HK-2 (cell line): ENCODE measurements around the gene BAHCC1.

ENCODE experiments used
- DNase-seq: peaks from one replicate; pipeline ENCODE4 v3.0.0-alpha.2; 2018; ENCODE audit not compliant: unreplicated experiment

Gene BAHCC1

DNA sequence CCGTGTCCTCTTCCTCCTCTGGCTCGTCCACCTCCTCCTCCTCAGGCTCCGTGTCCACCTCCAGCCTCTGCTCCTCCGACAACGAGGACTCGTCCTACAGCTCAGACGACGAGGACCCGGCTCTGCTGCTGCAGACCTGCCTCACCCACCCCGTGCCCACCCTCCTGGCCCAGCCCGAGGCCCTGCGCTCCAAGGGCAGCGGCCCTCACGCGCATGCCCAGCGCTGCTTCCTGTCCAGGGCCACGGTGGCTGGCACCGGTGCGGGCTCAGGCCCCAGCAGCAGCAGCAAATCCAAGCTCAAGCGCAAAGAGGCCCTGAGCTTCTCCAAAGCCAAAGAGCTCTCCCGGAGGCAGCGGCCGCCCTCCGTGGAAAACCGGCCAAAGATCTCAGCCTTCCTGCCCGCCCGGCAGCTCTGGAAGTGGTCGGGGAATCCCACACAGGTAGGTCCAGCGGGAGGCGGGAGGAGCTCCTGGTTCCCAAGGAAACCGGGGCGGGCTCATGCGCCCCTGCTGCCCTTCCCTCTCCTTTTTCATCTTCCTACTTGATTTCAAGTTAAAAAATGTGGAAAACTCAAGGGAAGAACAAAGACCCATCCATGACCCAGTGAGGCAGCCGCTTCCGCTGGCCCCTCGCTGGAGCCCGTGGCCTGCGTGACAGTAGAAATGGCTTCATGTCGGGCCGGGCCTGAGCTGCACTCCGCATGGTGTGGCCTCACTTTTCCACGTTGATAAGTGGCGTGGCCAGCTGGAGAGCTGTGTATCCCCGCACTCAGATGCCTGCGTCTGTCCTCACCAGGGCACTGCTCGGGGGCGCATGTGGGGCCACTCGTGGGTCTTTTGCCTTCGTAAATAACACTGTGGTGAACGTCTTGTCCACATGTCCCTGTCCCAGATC is 66.6 kb downstream of the BAHCC1 start:
- DNase-seq: no peak

DNA sequence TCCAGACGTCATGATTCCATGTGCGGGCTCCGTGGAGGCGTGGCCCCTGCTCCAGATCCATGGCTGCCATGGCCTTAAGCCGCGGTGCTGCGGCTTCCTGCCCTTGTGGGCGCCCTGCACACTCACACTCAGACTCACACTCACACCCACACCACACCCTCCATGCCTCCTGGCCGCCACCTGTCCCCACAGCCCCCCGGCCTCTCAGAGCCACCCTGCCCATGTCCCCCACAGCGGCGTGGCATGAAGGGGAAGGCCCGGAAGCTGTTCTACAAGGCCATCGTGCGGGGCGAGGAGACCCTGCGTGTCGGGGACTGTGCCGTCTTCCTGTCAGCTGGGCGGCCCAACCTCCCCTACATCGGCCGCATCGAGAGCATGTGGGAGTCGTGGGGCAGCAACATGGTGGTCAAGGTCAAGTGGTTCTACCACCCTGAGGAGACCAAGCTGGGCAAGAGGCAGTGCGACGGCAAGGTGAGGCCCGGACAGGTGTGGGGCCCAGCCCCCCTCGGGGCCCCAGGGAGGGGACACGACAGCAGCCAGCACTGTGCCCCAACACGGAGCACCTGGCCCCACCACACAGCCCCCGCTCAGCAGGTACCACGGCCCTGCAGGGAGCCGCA is 67.4 kb downstream of the BAHCC1 start:
- no peak for DNase-seq

DNA sequence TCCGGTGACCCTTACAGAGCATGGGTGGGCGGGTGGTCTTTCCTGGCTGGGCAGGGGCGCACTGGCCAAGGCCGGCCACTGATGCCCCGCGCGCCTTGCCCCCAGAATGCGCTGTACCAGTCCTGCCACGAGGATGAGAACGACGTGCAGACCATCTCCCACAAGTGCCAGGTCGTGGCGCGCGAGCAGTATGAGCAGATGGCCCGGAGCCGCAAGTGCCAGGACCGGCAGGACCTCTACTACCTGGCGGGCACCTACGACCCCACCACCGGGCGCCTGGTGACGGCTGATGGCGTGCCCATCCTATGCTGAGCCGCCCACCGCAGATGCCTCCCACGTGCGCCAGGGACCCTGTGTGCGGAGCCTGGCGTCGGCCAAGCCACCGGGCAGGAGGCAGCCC is 68.2 kb downstream of the BAHCC1 start:
- no peak for DNase-seq

DNA sequence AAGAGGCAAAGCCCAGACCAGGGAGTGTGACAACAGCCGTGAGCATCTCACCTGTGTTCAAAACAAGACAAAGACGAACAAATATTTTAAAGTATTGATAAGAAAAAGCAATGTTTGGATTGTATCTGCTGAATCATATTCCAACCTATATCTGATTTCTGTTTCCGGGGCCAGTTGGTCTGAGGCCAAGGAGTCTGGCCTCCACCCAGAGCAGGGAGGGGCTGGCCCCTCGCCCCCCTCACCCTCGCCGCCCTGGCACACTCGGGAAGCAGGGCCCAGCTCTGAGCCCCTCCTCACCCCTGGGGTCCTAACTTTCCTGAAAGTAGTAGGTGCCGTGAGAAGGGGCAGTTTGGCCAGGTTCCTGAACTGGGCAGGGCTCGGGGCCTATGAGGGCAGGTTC is 69.3 kb downstream of the BAHCC1 start:
- DNase-seq: no peak

DNA sequence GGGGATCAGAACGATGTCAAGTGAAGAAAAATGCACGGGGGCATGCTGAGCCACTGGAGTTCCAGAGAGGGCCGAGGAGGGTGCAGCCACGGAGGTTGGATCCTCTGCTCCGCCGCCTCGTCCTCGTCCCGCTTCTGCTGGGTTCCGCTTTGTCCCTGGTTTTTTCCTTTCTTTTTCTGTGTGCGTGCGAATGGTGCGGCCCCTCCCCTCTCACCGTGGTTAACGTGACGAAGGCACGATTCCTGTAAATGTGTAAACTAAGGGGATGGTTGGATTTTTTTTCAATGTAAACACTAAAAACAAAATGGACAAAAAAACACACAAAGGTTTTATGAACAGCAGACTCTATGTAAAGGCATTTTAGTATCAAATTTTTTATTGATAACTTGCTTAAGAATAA is 70.7 kb downstream of the BAHCC1 start:
- no peak for DNase-seq

DNA sequence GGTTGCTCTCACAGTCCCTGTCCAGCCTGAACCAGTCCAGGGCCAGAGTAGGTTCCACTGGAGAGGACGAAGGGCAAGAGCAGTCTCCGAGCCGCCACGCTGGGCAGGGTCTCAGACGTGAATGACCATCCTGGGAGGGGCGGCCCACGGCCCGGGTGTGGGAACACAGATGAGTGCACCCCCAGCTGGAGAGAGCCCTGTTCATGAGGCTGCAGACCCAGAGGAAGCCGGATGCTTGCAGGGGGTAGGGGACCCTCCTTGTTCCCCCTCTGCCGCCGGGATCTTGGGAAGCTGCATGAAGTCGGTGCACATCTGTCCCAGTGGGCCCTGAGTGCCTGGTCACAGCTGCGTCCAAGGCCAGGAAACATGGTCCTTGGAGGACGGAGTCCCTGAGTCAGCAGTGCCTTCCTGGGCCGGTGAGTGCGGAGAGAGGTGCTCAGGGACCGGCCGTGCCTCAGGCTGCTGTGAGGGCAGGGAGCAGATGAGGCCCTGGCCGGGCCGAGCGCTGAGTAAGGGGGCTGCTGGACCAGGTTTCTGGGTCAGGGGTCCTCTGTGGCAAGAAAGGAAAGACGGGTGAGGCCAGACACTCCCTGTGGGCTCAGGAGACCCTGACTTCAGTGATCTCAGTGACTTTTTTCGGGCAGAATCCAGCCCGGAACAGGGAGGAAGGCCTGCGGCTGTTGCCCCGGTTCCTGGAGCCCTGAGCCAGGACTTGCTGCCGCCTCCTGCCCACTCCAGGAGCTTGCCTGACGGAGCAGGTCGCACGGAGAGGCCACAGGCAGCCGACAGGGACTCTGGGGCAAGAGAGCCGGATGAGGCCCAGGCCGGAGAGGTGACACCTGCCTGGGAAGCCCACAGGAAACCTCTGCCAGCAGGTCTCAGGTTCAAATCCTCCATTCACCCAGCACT is 71.6 kb downstream of the BAHCC1 start:
- DNase-seq: no peak

DNA sequence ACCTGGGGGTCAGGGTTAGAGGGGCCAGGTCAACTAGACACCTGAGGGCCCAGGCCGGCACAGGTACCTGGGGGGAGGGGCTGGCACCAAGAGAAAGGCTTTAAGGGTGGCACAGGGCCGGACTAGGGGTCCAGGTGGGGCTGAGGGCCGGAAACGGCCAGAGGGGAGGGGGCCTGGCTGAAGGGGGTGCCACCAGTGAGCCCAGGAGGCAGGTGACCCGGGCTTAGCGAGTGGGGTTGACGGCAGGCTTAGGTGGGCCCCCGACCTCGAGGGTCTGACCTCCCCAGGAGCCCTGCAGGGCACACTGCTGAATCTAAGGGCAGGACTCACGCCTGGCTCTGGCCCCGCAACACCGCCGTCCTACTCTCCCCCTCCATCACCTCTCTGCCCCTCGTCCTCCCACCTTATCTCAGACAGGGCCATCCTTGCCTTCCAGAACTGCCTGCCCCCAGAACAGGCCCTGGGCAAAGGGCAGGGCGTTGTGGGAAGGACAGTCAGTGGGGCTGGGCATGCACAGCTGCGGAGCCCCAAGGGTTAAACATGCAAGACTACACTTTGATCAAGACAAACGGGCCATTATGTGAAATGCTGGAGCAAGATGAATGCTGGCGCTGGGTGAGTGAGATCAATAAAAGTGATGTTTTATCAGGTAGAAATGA is 73.0 kb downstream of the BAHCC1 start:
- no peak for DNase-seq

DNA sequence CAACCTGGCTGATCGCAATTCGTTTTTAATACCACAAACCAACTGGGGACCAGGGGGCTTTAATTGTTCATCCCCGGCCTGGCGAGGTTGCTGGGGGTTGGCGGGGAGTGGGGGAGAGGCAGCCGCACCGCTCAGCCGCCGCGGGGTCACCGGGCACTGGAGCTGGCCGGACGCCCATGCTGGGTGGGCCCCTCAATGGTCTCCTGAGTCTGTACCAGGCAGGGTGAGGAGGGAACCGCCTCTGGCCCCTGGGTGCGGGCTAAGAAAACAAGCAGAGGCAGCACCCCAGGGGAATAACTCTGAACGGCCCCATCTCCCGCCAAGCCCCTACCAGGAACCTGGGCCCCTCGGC is 73.5 kb downstream of the BAHCC1 start:
- DNase-seq: no peak

DNA sequence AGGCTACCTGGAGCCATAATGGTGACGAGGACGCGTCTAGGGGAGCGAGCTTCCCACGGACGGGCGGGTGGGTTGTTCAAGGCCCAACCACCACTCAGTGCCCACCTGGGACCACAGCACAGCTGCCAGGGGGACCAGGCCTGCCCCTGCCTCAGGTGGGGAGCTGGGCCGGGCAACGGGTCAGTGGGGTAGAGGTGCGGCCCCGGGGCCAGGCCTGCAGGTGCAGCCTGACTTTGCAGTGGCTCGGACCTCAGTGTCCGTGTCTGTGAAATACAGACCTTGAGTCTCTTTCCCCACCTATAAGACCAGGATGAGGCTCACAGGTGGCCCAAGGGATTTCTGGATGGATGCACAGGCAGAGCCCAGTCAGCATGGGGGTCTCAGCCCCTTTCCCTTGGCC is 74.0 kb downstream of the BAHCC1 start:
- no peak for DNase-seq

DNA sequence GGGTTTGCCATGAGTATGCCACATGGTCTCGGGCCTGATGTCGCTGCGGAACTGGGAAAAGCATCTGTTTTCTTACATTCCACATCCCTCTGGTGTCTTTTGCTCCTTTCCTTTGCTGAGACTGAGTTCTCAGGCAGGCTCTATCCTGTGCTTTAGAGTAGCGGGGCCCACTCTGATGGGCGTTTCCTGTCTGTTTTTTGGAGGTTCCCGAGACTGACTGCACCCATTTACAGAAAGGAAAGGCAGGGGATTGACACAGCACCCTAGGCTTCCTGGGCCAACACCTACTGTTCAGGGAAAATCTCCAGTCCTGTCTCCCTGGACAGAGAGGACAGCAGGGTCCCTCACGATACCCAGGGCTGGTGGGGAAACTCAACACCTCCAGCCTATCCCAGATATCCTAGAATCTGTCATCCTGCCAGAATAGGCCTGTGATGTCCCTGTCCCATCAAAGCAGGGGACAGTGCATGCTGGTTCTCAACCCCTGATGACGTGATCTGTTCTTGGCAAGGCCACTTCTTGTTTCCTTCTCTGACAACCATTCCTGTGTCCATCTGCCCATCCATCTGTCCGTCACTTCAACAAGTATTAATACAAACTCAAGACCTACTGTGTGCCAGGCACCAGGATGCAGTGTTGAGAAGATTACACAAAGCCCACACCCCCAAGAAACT is 75.2 kb downstream of the BAHCC1 start:
- DNase-seq: no peak

DNA sequence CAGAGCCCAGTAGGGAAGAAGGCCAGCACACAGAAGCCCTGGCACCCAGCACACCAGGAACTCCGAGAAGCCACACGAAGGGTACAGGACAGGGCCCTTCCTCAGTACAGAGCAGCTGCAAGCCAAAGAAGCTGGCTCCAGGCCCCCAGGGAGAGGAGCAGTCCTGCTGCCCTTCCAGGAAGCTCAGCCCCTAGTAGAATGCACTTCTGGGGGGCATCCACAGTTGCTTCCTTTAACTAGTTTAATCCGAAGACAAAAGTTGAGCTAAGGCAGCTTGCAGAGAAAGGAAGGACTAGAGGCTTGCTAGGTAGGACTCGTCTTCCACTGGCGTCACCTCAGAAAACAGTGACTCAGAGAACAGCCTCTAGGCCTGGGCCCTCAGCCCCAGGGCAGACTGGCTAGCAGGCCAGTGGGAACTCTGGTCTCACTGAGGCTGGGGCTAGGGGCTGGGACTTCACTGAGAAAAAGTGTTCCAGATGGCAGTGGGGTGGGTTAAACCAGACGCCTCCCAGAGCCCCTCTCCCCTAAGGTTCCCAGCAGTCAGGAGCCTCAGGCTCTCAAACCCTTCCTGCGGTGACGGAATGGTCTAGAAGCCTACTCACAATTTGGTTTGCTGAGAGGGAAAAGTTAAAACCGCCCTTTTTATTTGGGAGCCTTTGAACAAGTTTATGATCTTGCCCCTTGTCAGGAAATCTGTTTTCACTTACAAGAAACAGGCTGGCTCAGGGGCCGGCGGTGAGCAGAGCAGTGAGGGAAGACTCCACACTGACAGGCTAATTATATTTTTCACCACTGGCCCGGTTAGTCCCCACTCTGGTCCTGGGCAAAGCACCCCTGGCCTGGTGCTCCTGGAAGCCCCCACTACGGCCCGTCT is 75.9 kb downstream of the BAHCC1 start:
- DNase-seq: no peak

DNA sequence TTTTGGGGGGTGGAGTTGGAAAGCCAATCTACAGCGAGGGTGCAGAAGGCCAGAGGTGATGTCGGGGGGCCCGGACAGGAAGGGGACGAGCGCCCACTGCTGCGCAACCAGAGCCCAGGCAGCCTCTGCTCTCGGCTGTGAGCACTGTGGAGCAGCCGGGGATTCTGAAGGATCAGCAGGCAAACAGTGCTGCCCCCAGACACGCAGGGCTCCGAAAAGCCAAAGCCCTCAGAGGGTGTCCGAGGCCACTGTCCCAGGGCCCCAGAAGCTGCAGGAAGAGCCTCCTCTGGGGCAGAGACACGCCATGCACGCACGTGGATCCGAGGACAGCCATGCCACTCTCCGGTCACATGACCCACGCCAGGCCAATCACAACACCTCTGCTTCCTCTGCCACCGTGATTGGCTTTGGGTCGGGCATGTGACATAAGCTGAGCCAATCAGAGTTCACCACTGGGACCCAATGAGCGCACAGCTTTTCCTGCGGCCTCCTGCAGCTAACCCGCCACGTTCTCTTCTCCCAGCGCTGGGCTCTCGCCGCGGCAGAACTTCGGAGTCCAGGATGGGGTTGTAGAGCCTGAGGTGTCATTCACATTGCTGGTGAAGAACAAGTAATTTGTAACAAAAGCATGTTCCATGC is 76.7 kb downstream of the BAHCC1 start:
- no peak for DNase-seq

DNA sequence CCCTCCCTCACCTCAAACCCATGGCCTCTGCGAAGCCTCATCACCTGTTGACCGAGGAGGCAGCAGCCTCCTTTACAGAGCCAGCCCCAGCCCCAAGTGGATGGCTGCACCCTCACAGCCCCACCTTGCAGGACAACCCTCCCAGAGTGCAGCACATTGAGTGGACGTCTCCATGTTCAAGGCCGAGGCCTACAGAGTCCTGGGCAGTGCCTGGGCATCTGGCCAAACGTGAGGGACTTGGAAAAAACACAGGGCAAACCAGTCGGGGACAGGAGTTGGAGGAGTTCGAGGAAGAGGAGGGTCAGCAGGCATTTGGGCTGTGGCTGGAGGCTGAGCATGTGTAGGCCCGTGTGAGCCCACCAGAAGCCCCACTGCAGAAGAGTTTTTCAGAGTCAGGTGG is 77.8 kb downstream of the BAHCC1 start:
- no peak for DNase-seq

DNA sequence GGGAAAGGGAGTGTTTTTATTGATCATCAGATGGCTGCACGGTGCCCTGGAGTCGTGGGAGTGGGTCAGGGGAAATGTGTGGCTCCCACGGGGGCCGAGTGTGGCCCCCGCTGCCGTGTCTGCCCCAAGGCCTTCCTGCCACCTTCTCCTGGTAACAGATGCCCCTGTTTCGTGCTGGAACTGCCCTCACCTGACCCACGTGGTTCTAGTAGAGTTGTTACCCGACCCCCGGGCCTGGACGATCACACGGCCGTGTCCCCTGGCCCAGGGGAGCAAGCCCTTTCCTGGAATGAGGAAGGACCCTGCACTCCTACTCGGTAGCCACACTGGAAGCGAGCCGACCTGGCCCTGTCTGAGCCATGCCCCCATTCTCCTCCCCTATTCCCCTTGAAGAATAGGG is 79.7 kb downstream of the BAHCC1 start:
- DNase-seq: no peak

DNA sequence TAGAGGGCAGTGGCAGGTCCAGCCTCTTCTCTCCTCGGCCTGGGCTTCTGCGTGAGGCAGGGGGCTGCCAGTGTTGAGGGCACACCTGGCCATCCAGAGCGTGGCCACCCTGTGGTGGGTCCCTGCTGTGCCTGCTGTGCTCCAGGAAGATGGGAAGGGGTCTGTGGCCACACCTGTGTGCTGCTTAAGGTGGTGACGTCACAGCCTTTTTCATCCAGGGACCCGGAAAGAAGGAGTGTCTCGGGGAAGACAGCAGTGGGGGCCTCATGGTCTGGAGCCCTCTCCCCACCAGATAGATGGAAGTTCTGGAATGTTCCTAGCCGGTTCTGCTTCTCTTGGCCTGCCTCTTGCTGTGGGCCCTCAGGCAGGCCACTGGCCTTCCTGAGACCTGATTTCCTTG is 80.8 kb downstream of the BAHCC1 start:
- no peak for DNase-seq

DNA sequence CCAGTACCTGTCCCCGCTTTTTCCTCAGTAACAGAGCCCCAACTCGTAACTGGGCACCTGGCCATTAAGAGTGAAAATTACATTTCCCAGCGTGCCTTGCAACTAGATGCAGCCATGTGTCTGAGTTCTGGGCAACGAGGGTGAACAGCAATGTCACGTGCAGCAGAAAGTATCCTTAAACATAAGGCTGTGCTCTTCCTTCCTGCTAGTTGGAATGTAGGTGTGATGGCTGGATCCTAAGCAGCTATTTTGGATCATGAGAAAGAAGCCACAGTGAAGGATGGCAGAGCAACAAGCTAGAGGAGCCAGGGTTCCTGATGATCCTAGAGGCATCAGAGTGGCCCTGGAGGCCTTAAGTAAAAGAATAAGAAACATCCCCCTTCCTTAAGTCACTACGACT is 81.4 kb downstream of the BAHCC1 start:
- no peak for DNase-seq

DNA sequence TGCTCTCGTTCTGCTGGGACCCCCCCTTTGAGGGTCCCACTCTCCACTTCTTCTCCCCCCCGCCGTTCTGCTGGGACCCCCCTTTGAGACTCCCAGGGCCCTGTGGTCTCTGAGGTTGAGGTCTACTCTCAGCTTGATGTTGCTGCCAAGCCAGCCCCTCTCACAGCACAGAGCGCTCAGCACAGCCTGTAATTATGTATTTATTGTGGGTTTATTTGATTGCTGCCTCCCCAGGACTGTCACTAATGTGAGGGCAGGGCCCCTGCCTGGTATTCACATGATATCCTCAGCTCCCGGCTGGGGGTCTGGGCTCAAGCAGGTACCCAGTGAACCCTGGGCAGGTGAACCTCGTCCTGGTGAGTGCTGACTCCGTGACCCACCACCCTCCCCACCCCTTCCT is 81.9 kb downstream of the BAHCC1 start:
- DNase-seq: no peak

DNA sequence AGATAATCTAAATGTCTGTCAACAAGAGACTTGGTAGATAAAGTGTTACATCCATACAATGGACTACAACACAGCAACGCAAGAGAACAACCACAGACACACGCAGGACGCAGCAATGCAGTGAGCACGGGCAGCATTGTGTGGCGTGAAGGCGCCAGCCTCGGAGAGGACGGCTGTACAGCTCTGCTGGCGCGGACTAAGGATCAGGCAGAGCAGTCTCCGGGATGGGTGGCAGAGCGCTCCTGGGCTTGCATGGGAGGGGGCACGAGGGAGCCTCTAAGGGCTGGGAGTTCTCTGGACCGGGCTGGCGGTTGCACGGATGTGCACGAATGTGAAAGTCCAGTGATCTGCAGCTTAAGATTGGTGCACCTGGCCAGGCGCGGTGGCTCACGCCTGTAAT is 82.9 kb downstream of the BAHCC1 start:
- no peak for DNase-seq

DNA sequence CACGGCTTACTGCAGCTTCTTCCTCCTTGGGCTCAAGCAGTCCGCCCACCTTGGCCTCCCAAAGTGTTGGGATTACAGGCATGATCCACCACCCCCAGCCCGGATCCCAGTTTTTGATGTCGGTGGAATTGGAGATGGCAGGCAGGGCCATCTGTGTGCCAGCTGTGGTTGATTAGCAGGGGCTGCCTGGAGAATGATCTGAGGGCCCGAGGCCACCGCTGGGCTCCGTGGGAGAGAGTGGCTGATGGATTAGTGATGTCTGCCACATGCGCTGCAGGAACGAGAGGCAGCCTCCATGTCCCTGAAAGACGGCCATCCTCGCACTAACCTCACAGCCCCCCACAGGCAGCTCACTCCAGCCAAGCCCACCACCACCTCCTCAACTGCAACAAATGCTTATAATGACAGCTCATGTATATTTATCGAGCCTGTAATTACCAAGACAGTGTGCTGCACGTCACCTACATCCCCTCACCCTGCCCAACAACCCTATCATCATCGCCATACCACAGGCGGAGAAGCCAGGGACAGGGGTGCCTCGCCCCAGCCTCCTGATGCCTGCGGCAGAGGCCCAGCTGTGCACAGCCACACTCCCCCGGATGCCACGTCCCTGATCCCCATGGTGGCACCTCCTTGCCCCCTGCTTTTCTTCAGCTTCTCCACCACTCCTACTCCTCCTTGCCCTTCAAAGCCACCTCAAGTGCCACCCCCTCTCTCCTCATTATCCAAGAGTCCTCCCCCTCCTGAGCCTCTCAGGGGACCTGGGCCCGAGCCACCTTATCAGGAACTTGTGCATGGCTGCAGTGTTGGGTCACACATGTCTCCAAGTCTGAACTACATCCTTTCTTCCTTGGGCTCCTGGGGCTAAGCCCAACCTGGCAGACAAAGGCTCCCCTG is 84.2 kb downstream of the BAHCC1 start:
- DNase-seq: no peak
